Neural cell (in vitro differentiated cells): ENCODE results near the gene FOXE1. TPM values are rescaled to one million over a fixed set of nuclear protein-coding genes. Genes with fewer than 3 reads are reported as not detected.

ENCODE experiments used
- H2AFZ ChIP-seq: fragments of 200-600, 300-800 bp; sonication (generic), shearing (Covaris generic); 2 replicates; pipeline ENCODE4 v1.6.0; 2014; ENCODE audit warnings: low read depth, mild to moderate bottlenecking, antibody characterized with exemption, low read length, moderate library complexity
- H3F3A ChIP-seq: fragments of 200-600 bp; shearing (Covaris generic); 2 replicates; pipeline ENCODE4 v1.6.1; 2016; ENCODE audit warnings: mild to moderate bottlenecking, moderate library complexity, mixed read lengths, antibody characterized with exemption, low read length; ENCODE audit not compliant: insufficient read depth, poor library complexity, severe bottlenecking
- H3K27ac ChIP-seq: fragments of 200-600, 300-800 bp; sonication (generic), shearing (Covaris generic); 2 replicates; pipeline ENCODE4 v1.5.1; 2014; ENCODE audit warnings: mild to moderate bottlenecking, low read length, moderate library complexity
- H3K27me3 ChIP-seq: fragments of 300-800, 200-600 bp; sonication (generic), shearing (Covaris generic); 2 replicates; pipeline ENCODE4 v1.6.0; 2014; ENCODE audit warnings: mild to moderate bottlenecking, low read depth, low read length, moderate library complexity; ENCODE audit not compliant: insufficient read depth
- H3K36me3 ChIP-seq: fragments of 300-800, 200-600 bp; sonication (generic), shearing (Covaris generic); 2 replicates; pipeline ENCODE4 v1.5.1; 2014; ENCODE audit warnings: mild to moderate bottlenecking, antibody characterized with exemption, low read length, moderate library complexity; ENCODE audit not compliant: insufficient read depth
- H3K4me2 ChIP-seq: fragments of 300-800, 200-600 bp; sonication (generic), shearing (Covaris generic); 2 replicates; pipeline ENCODE4 v1.6.0; 2014; ENCODE audit warnings: mild to moderate bottlenecking, low read length
- H3K4me3 ChIP-seq: fragments of 300-800, 200-600 bp; sonication (generic), shearing (Covaris generic); 2 replicates; pipeline ENCODE4 v1.5.1; 2014; ENCODE audit warnings: mild to moderate bottlenecking, low read length, moderate library complexity
- H3K79me2 ChIP-seq: fragments of 200-600 bp; shearing (Covaris generic); replicated peaks from 2 replicates; pipeline ENCODE4 v1.6.0; 2014; ENCODE audit warnings: mild to moderate bottlenecking, low read length, moderate library complexity; ENCODE audit not compliant: insufficient read depth
- H3K9ac ChIP-seq: fragments of 300-800, 200-600 bp; sonication (generic), shearing (Covaris generic); 2 replicates; pipeline ENCODE4 v1.6.1; 2016; ENCODE audit warnings: mild to moderate bottlenecking, low read length, mixed read lengths
- H3K9me2 ChIP-seq: fragments of 200-600 bp; shearing (Covaris generic); 2 replicates; pipeline ENCODE4 v1.6.1; 2016; ENCODE audit warnings: mild to moderate bottlenecking, low read length, mixed read lengths; ENCODE audit not compliant: insufficient read depth
- H3K9me3 ChIP-seq: fragments of 200-600, 300-800 bp; sonication (generic), shearing (Covaris generic); 2 replicates; pipeline ENCODE4 v1.6.1; 2016; ENCODE audit warnings: mild to moderate bottlenecking, mixed run types, low read length, moderate library complexity, mixed read lengths
- H4K20me1 ChIP-seq: fragments of 200-600 bp; shearing (Covaris generic); 2 replicates; pipeline ENCODE4 v1.6.1; 2016; ENCODE audit warnings: mild to moderate bottlenecking, mixed run types; ENCODE audit not compliant: insufficient read depth
- CTCF ChIP-seq: fragments of 450-650 bp; IDR thresholded peaks from 2 replicates; pipeline ENCODE4 v1.5.1; 2014; ENCODE audit warnings: antibody characterized with exemption, mild to moderate bottlenecking, moderate library complexity; ENCODE audit not compliant: poor library complexity, severe bottlenecking
- EP300 ChIP-seq: fragments of 450-650 bp; conservative IDR thresholded peaks from 2 replicates; pipeline ENCODE4 v1.6.1; 2014; ENCODE audit warnings: antibody characterized with exemption, mild to moderate bottlenecking, moderate library complexity; ENCODE audit not compliant: poor library complexity, severe bottlenecking
- EZH2 ChIP-seq: fragments of 200-600, 300-800 bp; shearing (Covaris generic), sonication (generic); IDR thresholded peaks from 2 replicates; pipeline ENCODE4 v1.6.1; 2014; ENCODE audit warnings: antibody characterized with exemption, low read length, borderline replicate concordance, mild to moderate bottlenecking; ENCODE audit not compliant: insufficient read depth, poor library complexity, severe bottlenecking
- MXI1 ChIP-seq: fragments of 450-650 bp; conservative IDR thresholded peaks from 2 replicates; pipeline ENCODE4 v1.6.1; 2014; ENCODE audit warnings: antibody characterized with exemption, mild to moderate bottlenecking; ENCODE audit not compliant: poor library complexity, severe bottlenecking
- POLR2AphosphoS5 ChIP-seq: IDR thresholded peaks from 2 replicates; pipeline ENCODE4 v1.6.1; 2012
- RAD21 ChIP-seq: fragments of 450-650 bp; conservative IDR thresholded peaks from 2 replicates; pipeline ENCODE4 v1.6.1; 2014; ENCODE audit warnings: antibody characterized with exemption, mild to moderate bottlenecking, moderate library complexity
- REST ChIP-seq: IDR thresholded peaks from 2 replicates; pipeline ENCODE4 v1.6.1; 2012; ENCODE audit warnings: borderline replicate concordance
- SMC3 ChIP-seq: fragments of 450-650 bp; conservative IDR thresholded peaks from 2 replicates; pipeline ENCODE4 v1.6.1; 2014; ENCODE audit warnings: antibody characterized with exemption, mild to moderate bottlenecking, moderate library complexity; ENCODE audit not compliant: poor library complexity
- TAF1 ChIP-seq: IDR thresholded peaks from 2 replicates; pipeline ENCODE4 v1.6.1; 2012; ENCODE audit warnings: low read depth
- polyA plus RNA-seq: library from polyadenylated mRNA; depleted of rRNA; stranded (reverse); fragments of >200 nt; gene quantifications from 2 replicates; pipeline ENCODE4 v1.2.3, GENCODE V29; 2014

Gene FOXE1
- polyA plus RNA-seq, 1 donor from 2014 or later = not detected

GRCh38 chr9:97900738-97901565 is 47.9 kb downstream of the FOXE1 start:
- Histone ChIP-seq H3K9ac (no peak overlapping the region), H3K36me3 (no peaks in the 10 kb centered on the region), H3F3A (no peaks in the 10 kb centered on the region), H3K4me3 (no peak overlapping the region), H3K27ac (no peak overlapping the region), H3K79me2 (no peaks in the 10 kb centered on the region), H3K9me2 (no peaks in the 10 kb centered on the region), H3K9me3 (no peaks in the 10 kb centered on the region), H4K20me1 (no peaks in the 10 kb centered on the region), H3K4me2 (no peak overlapping the region), H3K27me3 (no peaks in the 10 kb centered on the region), H2AFZ (no peak overlapping the region)
- TF ChIP-seq EP300 (no peak), REST (no peak), SMC3 (peak; percentile 58), TAF1 (no peak), RAD21 (peak; percentile 58), CTCF (peak; percentile 64), MXI1 (no peak), EZH2 (no peak), POLR2AphosphoS5 (no peak)

GRCh38 chr9:97903177-97903576 is 50.2 kb downstream of the FOXE1 start:
- no peaks in the 10 kb centered on the region for H3K9me2 ChIP-seq

More at GRCh38 chr9:97903177-97903576, 50.2 kb downstream of the FOXE1 start:
- no peaks in the 10 kb centered on the region for H3K79me2 ChIP-seq
- no peak overlapping the region for H3K9ac ChIP-seq
- no peaks in the 10 kb centered on the region for H3K36me3 ChIP-seq
- H3F3A ChIP-seq = no peaks in the 10 kb centered on the region
- H3K9me3 ChIP-seq = no peaks in the 10 kb centered on the region
- no peak overlapping the region for H3K4me2 ChIP-seq
- no peak overlapping the region for H3K27ac ChIP-seq
- H2AFZ ChIP-seq = no peak overlapping the region
- TF ChIP-seq RAD21 (no peak), CTCF (no peak), EZH2 (no peak), POLR2AphosphoS5 (no peak), MXI1 (no peak), SMC3 (no peak), EP300 (no peak), REST (no peak), TAF1 (no peak)
- H4K20me1 ChIP-seq = no peaks in the 10 kb centered on the region
- H3K4me3 ChIP-seq = no peak overlapping the region
- no peaks in the 10 kb centered on the region for H3K27me3 ChIP-seq
